SU-DHL-6 (cell line): Measurements from ENCODE around the gene SKI.

Experiments used
- H2AFZ ChIP-seq: fragments of 200-600 bp; sonication (generic); 2 replicates; pipeline ENCODE4 v1.6.1; 2014; ENCODE audit warnings: low read depth, mild to moderate bottlenecking, moderate library complexity, mixed read lengths, antibody characterized with exemption, low read length; ENCODE audit not compliant: severe bottlenecking
- H3F3A ChIP-seq: fragments of 200-600 bp; shearing (Covaris generic); 2 replicates; pipeline ENCODE4 v1.6.0; 2016; ENCODE audit warnings: antibody characterized with exemption, mild to moderate bottlenecking; ENCODE audit not compliant: insufficient read depth
- H3K27ac ChIP-seq: fragments of 200-600 bp; sonication (generic); 2 replicates; pipeline ENCODE4 v1.5.1; 2016; ENCODE audit warnings: low read depth, mild to moderate bottlenecking, low read length, moderate library complexity, mixed read lengths
- H3K27me3 ChIP-seq: fragments of 200-600 bp; sonication (generic), shearing (Covaris generic); 2 replicates; pipeline ENCODE4 v1.6.0; 2014; ENCODE audit warnings: mild to moderate bottlenecking, low read length
- H3K36me3 ChIP-seq: fragments of 200-600 bp; sonication (generic); 2 replicates; pipeline ENCODE4 v1.6.1; 2014; ENCODE audit warnings: mild to moderate bottlenecking, low read length, mixed read lengths
- H3K4me2 ChIP-seq: fragments of 300-600, 200-600 bp; shearing (Covaris generic), sonication (generic); 2 replicates; pipeline ENCODE4 v1.6.0; 2014; ENCODE audit warnings: low read length, low read depth, mild to moderate bottlenecking; ENCODE audit not compliant: poor library complexity, severe bottlenecking
- H3K4me3 ChIP-seq: fragments of 200-600 bp; sonication (generic); 2 replicates; pipeline ENCODE4 v1.5.1; 2014; ENCODE audit warnings: antibody characterized with exemption, low read length, mild to moderate bottlenecking, mixed read lengths; ENCODE audit not compliant: insufficient read depth, poor library complexity, severe bottlenecking
- H3K79me2 ChIP-seq: fragments of 200-600 bp; sonication (generic); 2 replicates; pipeline ENCODE4 v1.6.1; 2014; ENCODE audit warnings: mild to moderate bottlenecking, low read length, moderate library complexity; ENCODE audit not compliant: insufficient read depth
- H3K9ac ChIP-seq: fragments of 200-600 bp; sonication (generic); 2 replicates; pipeline ENCODE4 v1.7.0; 2014; ENCODE audit warnings: mild to moderate bottlenecking, low read length
- H3K9me2 ChIP-seq: fragments of 200-600 bp; sonication (generic); replicated peaks from 2 replicates; pipeline ENCODE4 v1.6.1; 2014; ENCODE audit warnings: low read length; ENCODE audit not compliant: insufficient read depth
- H3K9me3 ChIP-seq: fragments of 200-600 bp; sonication (generic); 2 replicates; pipeline ENCODE4 v1.6.1; 2014; ENCODE audit warnings: low read length, mixed read lengths; ENCODE audit not compliant: insufficient read depth
- H4K20me1 ChIP-seq: fragments of 200-600 bp; sonication (generic); 2 replicates; pipeline ENCODE4 v1.6.1; 2014; ENCODE audit warnings: low read depth, mild to moderate bottlenecking, antibody characterized with exemption, low read length, moderate library complexity, mixed read lengths
- EZH2phosphoT487 ChIP-seq: fragments of 200-600 bp; sonication (generic), shearing (Covaris generic); conservative IDR thresholded peaks from 2 replicates; pipeline ENCODE4 v1.6.1; 2018; ENCODE audit warnings: mild to moderate bottlenecking, antibody characterized with exemption, low read length, moderate library complexity, mixed read lengths
- TF ChIP-seq, protein P1 (sequence below): fragments of 200-600 bp; sonication (generic); IDR thresholded peaks from one replicate; pipeline ENCODE4 v1.5.1; 2017; ENCODE audit warnings: antibody characterized with exemption, mild to moderate bottlenecking, low read length, moderate library complexity; ENCODE audit not compliant: insufficient read depth, poor library complexity, severe bottlenecking

SKI gene

GRCh38 chr1:2231532-2232254 is 3.6 kb downstream of the SKI start:
- H3K4me2 ChIP-seq: no peak overlapping the region
- no peaks in the 10 kb centered on the region for H3K27me3 ChIP-seq
- H4K20me1 ChIP-seq: no peaks in the 10 kb centered on the region; the same call in 1 of the 2 replicates
- no peak overlapping the region for H3K27ac ChIP-seq
- no peak overlapping the region for H3K4me3 ChIP-seq
- no peaks in the 10 kb centered on the region for H3K9me3 ChIP-seq
- TF ChIP-seq EZH2phosphoT487: no peak
- TF ChIP-seq, protein P1, sequence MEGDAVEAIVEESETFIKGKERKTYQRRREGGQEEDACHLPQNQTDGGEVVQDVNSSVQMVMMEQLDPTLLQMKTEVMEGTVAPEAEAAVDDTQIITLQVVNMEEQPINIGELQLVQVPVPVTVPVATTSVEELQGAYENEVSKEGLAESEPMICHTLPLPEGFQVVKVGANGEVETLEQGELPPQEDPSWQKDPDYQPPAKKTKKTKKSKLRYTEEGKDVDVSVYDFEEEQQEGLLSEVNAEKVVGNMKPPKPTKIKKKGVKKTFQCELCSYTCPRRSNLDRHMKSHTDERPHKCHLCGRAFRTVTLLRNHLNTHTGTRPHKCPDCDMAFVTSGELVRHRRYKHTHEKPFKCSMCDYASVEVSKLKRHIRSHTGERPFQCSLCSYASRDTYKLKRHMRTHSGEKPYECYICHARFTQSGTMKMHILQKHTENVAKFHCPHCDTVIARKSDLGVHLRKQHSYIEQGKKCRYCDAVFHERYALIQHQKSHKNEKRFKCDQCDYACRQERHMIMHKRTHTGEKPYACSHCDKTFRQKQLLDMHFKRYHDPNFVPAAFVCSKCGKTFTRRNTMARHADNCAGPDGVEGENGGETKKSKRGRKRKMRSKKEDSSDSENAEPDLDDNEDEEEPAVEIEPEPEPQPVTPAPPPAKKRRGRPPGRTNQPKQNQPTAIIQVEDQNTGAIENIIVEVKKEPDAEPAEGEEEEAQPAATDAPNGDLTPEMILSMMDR: no peak
- no peaks in the 10 kb centered on the region for H3F3A ChIP-seq
- no peaks in the 10 kb centered on the region for H3K79me2 ChIP-seq
- H3K9ac ChIP-seq: no peak overlapping the region
- no peak overlapping the region for H2AFZ ChIP-seq
- no peaks in the 10 kb centered on the region for H3K9me2 ChIP-seq
- H3K36me3 ChIP-seq: no peaks in the 10 kb centered on the region

- TF ChIP-seq EZH2phosphoT487: no peak
- TF ChIP-seq, protein P1: no peak
- Histone ChIP-seq H3K4me3 (no peak overlapping the region), H3K79me2 (no peaks in the 10 kb centered on the region), H3K9ac (no peak overlapping the region), H3K27ac (no peak overlapping the region), H3K27me3 (no peaks in the 10 kb centered on the region), H3K9me3 (no peaks in the 10 kb centered on the region), H3K4me2 (no peak overlapping the region), H3K9me2 (no peaks in the 10 kb centered on the region), H3K36me3 (no peaks in the 10 kb centered on the region), H4K20me1 (no peaks in the 10 kb centered on the region; the same call in 1 of the 2 replicates), H2AFZ (no peak overlapping the region), H3F3A (no peaks in the 10 kb centered on the region)
Measured at GRCh38 chr1:2232255-2232915, 4.3 kb downstream of the SKI start.

DNA sequence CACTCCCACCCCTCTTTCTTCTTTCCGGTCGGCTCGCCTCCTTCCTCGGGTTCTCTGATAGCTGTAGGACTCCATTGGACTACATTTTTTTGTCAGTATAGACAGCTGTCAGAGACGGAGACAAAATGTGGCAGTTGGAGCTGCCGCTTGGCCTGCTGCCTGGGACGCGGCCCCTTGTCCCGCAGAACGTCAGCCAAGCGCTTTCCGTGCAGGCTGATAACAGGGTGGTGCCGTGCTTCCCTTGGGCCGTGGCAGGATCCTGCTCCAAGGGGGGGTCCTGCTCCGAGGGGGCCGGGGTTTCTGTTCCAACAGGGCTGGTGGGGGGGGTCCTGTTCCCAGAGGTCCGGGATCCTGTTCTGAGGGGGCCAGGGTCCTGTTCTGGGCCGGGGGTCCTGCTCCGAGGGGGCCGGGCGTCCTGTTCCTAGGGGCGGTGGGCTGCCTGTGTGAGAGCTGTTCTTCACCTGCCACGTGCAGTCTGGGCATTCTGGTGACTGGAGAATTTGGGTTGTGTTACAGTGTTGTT is 4.9 kb downstream of the SKI start:
- H3K27me3 ChIP-seq: no peaks in the 10 kb centered on the region
- H3K4me2 ChIP-seq: no peak overlapping the region
- no peaks in the 10 kb centered on the region; the same call in 1 of the 2 replicates for H4K20me1 ChIP-seq
- no peaks in the 10 kb centered on the region for H3K9me3 ChIP-seq
- no peak overlapping the region for H3K9ac ChIP-seq
- H3K9me2 ChIP-seq: no peaks in the 10 kb centered on the region
- no peak for TF ChIP-seq EZH2phosphoT487
- TF ChIP-seq, protein P1: no peak
- H2AFZ ChIP-seq: no peak overlapping the region
- H3K36me3 ChIP-seq: no peaks in the 10 kb centered on the region
- H3F3A ChIP-seq: no peaks in the 10 kb centered on the region
- H3K4me3 ChIP-seq: no peak overlapping the region
- no peak overlapping the region for H3K27ac ChIP-seq
- H3K79me2 ChIP-seq: no peaks in the 10 kb centered on the region
